H1 (cell line): ENCODE data around the gene QSOX1. TPM values are rescaled to one million over a fixed set of nuclear protein-coding genes. Genes with fewer than 3 reads are reported as not detected.

Source experiments
- CTCF ChIA-PET: fragments of 300-600 bp; sonication (Branson Sonifier 250); formaldehyde crosslinking; loops from one replicate; lab custom pipeline; 2021; ENCODE audit not compliant: partially characterized antibody; lab: Charles Lee
- POLR2A ChIA-PET: fragments of 300-600 bp; sonication (Branson Sonifier 250); formaldehyde crosslinking; loops from one replicate; lab custom pipeline; 2021; ENCODE audit warnings: inconsistent platforms; ENCODE audit not compliant: partially characterized antibody; lab: Charles Lee
- DNase-seq, 2 experiments: peaks; one replicate each; pipeline versions ENCODE4 v3.0.0 to v3.0.0-alpha.2; 2010 to 2022; ENCODE audit warnings: low spot score in 2 of 2, low read depth in 1 of 2, mixed read lengths in 1 of 2
- FAIRE-seq: peaks from 2 replicates; lab custom pipeline; 2011; peaks lifted over from hg19 to GRCh38; lab: Jason Lieb, UNC
- H2AFZ ChIP-seq: 2 replicates; pipeline ENCODE4 v1.8.1; 2012; ENCODE audit warnings: low read length, inconsistent platforms
- H2AK5ac ChIP-seq: 2 replicates; pipeline ENCODE4 v1.6.1; 2013; ENCODE audit warnings: low read depth, low read length
- H2BK120ac ChIP-seq: replicated peaks from 2 replicates; pipeline ENCODE3; 2013; ENCODE audit warnings: low read depth, low read length, inconsistent platforms
- H2BK12ac ChIP-seq: 2 replicates; pipeline ENCODE4 v1.6.1; 2013; ENCODE audit warnings: low read depth, low read length
- H2BK15ac ChIP-seq: 2 replicates; pipeline ENCODE4 v1.6.1; 2013; ENCODE audit warnings: low read length
- H2BK20ac ChIP-seq: 2 replicates; pipeline ENCODE4 v1.6.1; 2013; ENCODE audit warnings: low read length
- H2BK5ac ChIP-seq: 2 replicates; pipeline ENCODE4 v1.6.1; 2013; ENCODE audit warnings: low read depth, low read length
- H3K14ac ChIP-seq: 2 replicates; pipeline ENCODE4 v1.6.1; 2013; ENCODE audit warnings: inconsistent platforms; ENCODE audit not compliant: insufficient read length
- H3K18ac ChIP-seq: 2 replicates; pipeline ENCODE4 v1.6.1; 2013; ENCODE audit warnings: low read length; ENCODE audit errors: extremely low read depth
- H3K23ac ChIP-seq: 2 replicates; pipeline ENCODE4 v1.6.1; 2013; ENCODE audit warnings: inconsistent platforms; ENCODE audit not compliant: insufficient read length
- H3K23me2 ChIP-seq: 2 replicates; pipeline ENCODE4 v1.6.1; 2013; ENCODE audit warnings: low read depth, low read length
- H3K27ac ChIP-seq: 2 replicates; pipeline ENCODE4 v1.6.1; 2011; ENCODE audit warnings: low read depth, low read length, inconsistent platforms
- H3K27me3 ChIP-seq, 4 experiments: replicated peaks in 1 of 4; 1 replicate in 1 of 4; 2 replicates in 3 of 4; pipeline versions ENCODE4 v1.6.1 to v1.8.1; 2011 to 2013; ENCODE audit warnings: low read length in 3 of 4, mild to moderate bottlenecking in 3 of 4, inconsistent platforms in 2 of 4, mixed read lengths in 2 of 4, moderate library complexity in 1 of 4; ENCODE audit not compliant: control insufficient read depth in 3 of 4, insufficient read depth in 3 of 4; ENCODE audit errors: extremely low read depth in 1 of 4
- H3K36me3 ChIP-seq, 4 experiments: 2 replicates each; pipeline versions ENCODE4 v1.6.1 to v1.8.1; 2011 to 2013; ENCODE audit warnings: mild to moderate bottlenecking in 4 of 4, low read length in 3 of 4, moderate library complexity in 2 of 4, control low read depth in 1 of 4, inconsistent platforms in 1 of 4; ENCODE audit not compliant: insufficient read depth in 4 of 4, control insufficient read depth in 2 of 4
- H3K4ac ChIP-seq: replicated peaks from 2 replicates; pipeline ENCODE3; 2013; ENCODE audit warnings: low read length, low read depth, mixed read lengths, inconsistent platforms; ENCODE audit not compliant: insufficient read length
- H3K4me1 ChIP-seq, 4 experiments: replicated peaks in 1 of 4; 1 replicate in 1 of 4; 2 replicates in 3 of 4; pipeline versions ENCODE4 v1.6.1 to v1.8.1; 2011 to 2013; ENCODE audit warnings: low read length in 3 of 4, inconsistent platforms in 2 of 4, mixed read lengths in 1 of 4; ENCODE audit not compliant: insufficient read depth in 4 of 4, control insufficient read depth in 3 of 4
- H3K4me2 ChIP-seq, 2 experiments: 2 replicates each; pipeline versions ENCODE4 v1.6.1 to v1.8.1; 2011 to 2013; ENCODE audit warnings: low read depth in 2 of 2, low read length in 2 of 2, control low read depth in 1 of 2, inconsistent platforms in 1 of 2, mild to moderate bottlenecking in 1 of 2; ENCODE audit not compliant: insufficient read depth in 1 of 2
- H3K4me3 ChIP-seq, 4 experiments: fragments of 200-600, 300-600 bp in 1 of 4; sonication (generic), shearing (Covaris generic), sonication (Bioruptor Twin) in 1 of 4; 2 replicates each; pipeline versions ENCODE4 v1.5.1 to v1.8.1; 2011 to 2016; ENCODE audit warnings: low read length in 4 of 4, low read depth in 3 of 4, control low read depth in 2 of 4, inconsistent platforms in 2 of 4, mild to moderate bottlenecking in 2 of 4, mixed read lengths in 1 of 4, moderate library complexity in 1 of 4; ENCODE audit not compliant: insufficient read depth in 2 of 4; ENCODE audit errors: extremely low read depth in 1 of 4
- H3K56ac ChIP-seq: replicated peaks from 2 replicates; pipeline ENCODE3; 2013; ENCODE audit warnings: low read depth, mild to moderate bottlenecking, mixed read lengths, low read length, inconsistent platforms; ENCODE audit not compliant: insufficient read length
- H3K79me1 ChIP-seq: 2 replicates; pipeline ENCODE4 v1.6.1; 2013; ENCODE audit warnings: low read depth, low read length, control low read depth
- H3K79me2 ChIP-seq, 2 experiments: 2 replicates each; pipeline versions ENCODE4 v1.6.1 to v1.8.1; 2012 to 2013; ENCODE audit warnings: low read length in 2 of 2, mild to moderate bottlenecking in 2 of 2, inconsistent platforms in 1 of 2; ENCODE audit not compliant: insufficient read depth in 2 of 2, control insufficient read depth in 1 of 2
- H3K9ac ChIP-seq, 4 experiments: replicated peaks in 1 of 4; 1 replicate in 1 of 4; 2 replicates in 3 of 4; pipeline versions ENCODE4 v1.6.1 to v1.8.1; 2011 to 2013; ENCODE audit warnings: low read depth in 3 of 4, low read length in 3 of 4, control low read depth in 2 of 4, mild to moderate bottlenecking in 2 of 4, moderate library complexity in 2 of 4, inconsistent platforms in 1 of 4; ENCODE audit errors: extremely low read depth in 1 of 4
- H3K9me3 ChIP-seq, 2 experiments: 2 replicates each; pipeline versions ENCODE4 v1.6.1 to v1.8.1; 2012 to 2013; ENCODE audit warnings: mild to moderate bottlenecking in 2 of 2, moderate library complexity in 2 of 2, control low read depth in 1 of 2, inconsistent platforms in 1 of 2, low read depth in 1 of 2, low read length in 1 of 2, mixed read lengths in 1 of 2; ENCODE audit not compliant: insufficient read depth in 2 of 2
- H4K20me1 ChIP-seq, 2 experiments: replicated peaks in 1 of 2; 2 replicates each; pipeline versions ENCODE3 to v1.8.1; 2011 to 2013; ENCODE audit warnings: inconsistent platforms in 2 of 2, low read length in 2 of 2, mild to moderate bottlenecking in 1 of 2; ENCODE audit not compliant: insufficient read depth in 2 of 2, control insufficient read depth in 1 of 2
- H4K5ac ChIP-seq: 2 replicates; pipeline ENCODE4 v1.6.1; 2013; ENCODE audit warnings: low read length, low read depth, mixed read lengths, inconsistent platforms; ENCODE audit not compliant: insufficient read length
- H4K8ac ChIP-seq: 2 replicates; pipeline ENCODE4 v1.8.0; 2013; ENCODE audit warnings: mild to moderate bottlenecking, moderate library complexity, low read length, inconsistent platforms; ENCODE audit not compliant: insufficient read depth; ENCODE audit errors: extremely low read depth
- H4K91ac ChIP-seq: replicated peaks from 2 replicates; pipeline ENCODE3; 2013; ENCODE audit warnings: low read length, mixed read lengths, inconsistent platforms; ENCODE audit not compliant: insufficient read length
- ASH2L ChIP-seq: fragments of 200-600, 300-600 bp; sonication (generic); IDR thresholded peaks from one replicate; pipeline ENCODE4 v1.7.1; 2017; ENCODE audit warnings: low read length
- BACH1 ChIP-seq: IDR thresholded peaks from 2 replicates; pipeline ENCODE4 v1.6.1; 2012; ENCODE audit warnings: low read length, improper control_type of control experiment
- RBBP5 ChIP-seq: IDR thresholded peaks from 2 replicates; pipeline ENCODE4 v1.7.1; 2012; ENCODE audit warnings: low read depth, mild to moderate bottlenecking, inconsistent platforms, low read length, moderate library complexity, borderline replicate concordance
- SAP30 ChIP-seq: fragments of 300-600 bp; sonication (generic); IDR thresholded peaks from 2 replicates; pipeline ENCODE4 v1.7.1; 2012; ENCODE audit warnings: low read length, moderate library complexity, mild to moderate bottlenecking, inconsistent platforms; ENCODE audit not compliant: insufficient read depth, insufficient replicate concordance
- SIX5 ChIP-seq: IDR thresholded peaks from 2 replicates; pipeline ENCODE4 v1.6.1; 2011; ENCODE audit warnings: mild to moderate bottlenecking, low read depth, low read length
- SRF ChIP-seq: IDR thresholded peaks from 2 replicates; pipeline ENCODE4 v1.6.1; 2011; ENCODE audit warnings: mild to moderate bottlenecking, low read depth, low read length, moderate library complexity
- TEAD4 ChIP-seq: IDR thresholded peaks from 2 replicates; pipeline ENCODE4 v1.6.1; 2012; ENCODE audit warnings: low read depth, low read length, inconsistent platforms, mixed read lengths
- WGBS, 2 experiments: shearing (Covaris generic) in 1 of 2; methylation state at CpG; one replicate each; pipeline versions ENCODE4 v1.1.6 to v1.1.7; 2013 to 2015; ENCODE audit warnings: low lambda C conversion rate in 2 of 2, mixed read lengths in 2 of 2, inconsistent platforms in 1 of 2, low coverage in 1 of 2, missing lambda C conversion rate in 1 of 2; ENCODE audit not compliant: insufficient replicate concordance in 2 of 2, insufficient coverage in 1 of 2, insufficient read length in 1 of 2; ENCODE audit errors: extremely low coverage in 1 of 2, missing lambda C conversion rate in 1 of 2; 5-methylcytosine and 5-hydroxymethylcytosine counted together
- polyA plus RNA-seq, 7 experiments: library from polyadenylated mRNA; depleted of rRNA in 3 of 7; stranded (reverse) in 5 of 7; unstranded in 2 of 7; fragments of >200 nt in 5 of 7; fragments of 200-250 nt in 2 of 7; gene quantifications; 1 replicate in 5 of 7; 2 replicates in 1 of 7; 4 replicates in 1 of 7; pipeline versions ENCODE4 v1.2.1 to v1.2.3, GENCODE V29; 2011 to 2013; ENCODE audit warnings: missing spikeins in 2 of 7, mixed read lengths in 2 of 7
- total RNA-seq: library from RNA; stranded (reverse); fragmentation: NEBNext Ultra II Directional; extraction: Animal tissue kit (Norgen Biotek cat#: 25700); gene quantifications from 2 replicates; pipeline ENCODE4 v1.2.1, GENCODE V29; 2021
- TF ChIP-seq, protein P1 (sequence below): IDR thresholded peaks from 2 replicates; pipeline ENCODE4 v1.6.1; 2012; ENCODE audit warnings: inconsistent platforms

QSOX1 gene
- total and polyA plus RNA-seq, 2 of the 8 experiments (the other 6 are each of a cell fraction or from before 2014, with no cell fraction given): 97.7 to 123 TPM

DNA sequence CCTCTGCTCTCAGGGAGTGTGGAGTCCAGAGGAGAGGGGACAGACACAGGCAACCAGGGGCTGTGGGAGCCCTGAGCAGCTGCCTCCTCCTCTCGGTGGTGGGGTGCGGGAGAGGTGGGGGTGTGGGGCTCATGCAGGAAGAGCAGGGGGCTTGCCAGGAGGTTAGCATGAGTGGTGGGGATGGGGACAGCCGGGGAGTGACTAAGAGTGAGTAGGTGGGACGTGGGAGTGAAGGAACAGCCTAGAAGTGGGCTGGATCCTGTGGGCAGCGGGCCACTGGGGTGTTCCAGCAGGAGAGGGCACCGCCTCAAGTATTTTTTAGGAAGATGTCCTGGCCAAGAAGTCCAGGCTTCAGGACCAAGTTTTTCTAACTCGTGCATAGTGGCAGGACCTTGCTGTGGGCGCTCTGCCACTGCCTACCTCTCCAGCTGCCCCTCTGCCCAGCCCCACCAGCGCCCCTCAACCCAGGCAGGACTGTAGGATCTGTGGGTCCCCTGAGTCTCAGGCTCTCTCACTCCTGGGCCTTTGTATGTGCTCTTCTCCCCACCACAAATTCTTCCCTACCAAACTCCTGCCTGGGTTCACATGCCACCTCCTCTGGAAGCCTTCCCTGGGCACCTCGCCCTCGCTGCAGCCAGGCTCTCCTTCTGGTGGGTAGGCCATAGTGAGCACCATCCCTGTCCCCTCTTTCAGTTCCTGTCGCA, 56.6 kb downstream of the QSOX1 start:
- FAIRE-seq: no peak
- Histone ChIP-seq H3K79me1 (no peaks in the 10 kb centered on the region), H2AK5ac (no peak overlapping the region), H3K18ac (no peak overlapping the region), H3K36me3 (no peaks in the 10 kb centered on the region), H3K27me3 (no peaks in the 10 kb centered on the region), H3K79me2 (no peaks in the 10 kb centered on the region), H2BK120ac (peak overlapping the region; percentile 6), H3K4ac (no peak overlapping the region), H3K4me1 (peaks cover 0 to 4% (median 0%) of the 10 kb centered on the region in 4 experiments; a peak in 1 of 7 replicates), H3K14ac (no peak overlapping the region), H3K9ac (no peak overlapping the region), H3K4me3 (no peak overlapping the region), H4K91ac (peak overlapping the region; percentile 78), H3K56ac (no peak overlapping the region), H4K8ac (peak overlapping the region; percentile 59), H3K4me2 (no peak overlapping the region), H2BK20ac (no peak overlapping the region), H4K20me1 (no peaks in the 10 kb centered on the region), H3K27ac (no peak overlapping the region), H3K23me2 (no peaks in the 10 kb centered on the region), H3K9me3 (no peaks in the 10 kb centered on the region), H2AFZ (no peak overlapping the region), H2BK12ac (no peak overlapping the region), H3K23ac (no peak overlapping the region), H2BK5ac (no peak overlapping the region), H4K5ac (peak overlapping the region; percentile 10), H2BK15ac (no peak overlapping the region)
- DNase-seq: no peak
- ChIA-PET CTCF (interaction anchor here (1.2 to 1.9 kb wide), 5 partner anchors 11 to 32 kb away, joined by 3 to 5 read pairs (median 3); no protein-coding TSS in a partner anchor), POLR2A (interaction anchor here (0.8 kb wide), 1 partner anchor 291 kb away, joined by 3 read pairs; no protein-coding TSS in a partner anchor)
- 89% methylated on average over 12 of the region's 12 CpGs; no CpG with 5 or more reads in 1 of the 2 experiments for WGBS, 2 experiments
- no peak for TF ChIP-seq TEAD4
- no peak for TF ChIP-seq BACH1
- TF ChIP-seq, protein P1, sequence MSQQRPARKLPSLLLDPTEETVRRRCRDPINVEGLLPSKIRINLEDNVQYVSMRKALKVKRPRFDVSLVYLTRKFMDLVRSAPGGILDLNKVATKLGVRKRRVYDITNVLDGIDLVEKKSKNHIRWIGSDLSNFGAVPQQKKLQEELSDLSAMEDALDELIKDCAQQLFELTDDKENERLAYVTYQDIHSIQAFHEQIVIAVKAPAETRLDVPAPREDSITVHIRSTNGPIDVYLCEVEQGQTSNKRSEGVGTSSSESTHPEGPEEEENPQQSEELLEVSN: no peak
- TF ChIP-seq ASH2L: no peak
- no peak for TF ChIP-seq RBBP5
- no peak for TF ChIP-seq SAP30
- no peak for TF ChIP-seq SRF
- TF ChIP-seq SIX5: no peak
